ENCODE measurements around the gene ALG2.

The ALG2 gene

DNA sequence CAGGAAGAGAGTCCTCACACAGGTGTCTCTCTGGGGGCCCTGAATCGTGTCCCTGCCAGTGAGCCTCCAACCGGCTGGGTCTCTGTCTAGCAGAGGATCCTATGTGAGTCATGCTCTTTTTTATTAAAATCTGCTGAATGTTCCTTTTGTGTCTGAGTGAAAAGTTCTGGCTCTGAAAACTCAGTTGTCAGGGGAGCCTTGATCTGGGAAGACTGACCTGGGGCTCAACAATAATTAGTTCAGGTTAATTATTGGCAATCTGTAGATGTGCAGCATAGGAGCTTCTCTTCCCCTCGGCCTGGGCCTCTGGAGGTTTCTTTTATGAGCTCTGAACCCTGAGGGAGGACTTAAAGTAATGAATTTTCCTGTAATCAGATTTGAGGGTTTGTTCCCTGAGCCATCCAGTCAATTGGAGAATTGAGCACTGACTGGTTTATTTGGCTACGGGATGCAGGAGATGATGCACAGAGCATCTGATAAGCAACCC, 45.2 kb downstream of the ALG2 start:
- CTCF ChIA-PET, result interaction anchor here (0.7 to 3.9 kb wide), 3 partner anchors 8 to 1422 kb away, joined by 3 to 27 read pairs (median 4); no protein-coding TSS in a partner anchor
- Histone ChIP-seq H3K27ac (ENCODE audit: extremely low read depth, low read depth, low read length) (no peak overlapping the region), H3K4me3 (ENCODE audit: low read depth, low read length) (no peak overlapping the region), H3K36me3 (ENCODE audit: control insufficient read depth in 2 of 2, insufficient read depth in 1 of 2, low read length in 2 of 2) (no peaks in the 10 kb centered on the region), H3K9me3 (ENCODE audit: control insufficient read depth, insufficient read depth, low read depth, low read length) (no peaks in the 10 kb centered on the region), H3K4me1 (ENCODE audit: control insufficient read depth, insufficient read depth, low read length) (no peaks in the 10 kb centered on the region; the same call in 1 of the 2 replicates)
- TF ChIP-seq ZNF169 (tag by site-specific recombination; IDR thresholded peaks at IDR 0.05), result no peak
- POLR2A ChIA-PET, result no interaction called here

DNA sequence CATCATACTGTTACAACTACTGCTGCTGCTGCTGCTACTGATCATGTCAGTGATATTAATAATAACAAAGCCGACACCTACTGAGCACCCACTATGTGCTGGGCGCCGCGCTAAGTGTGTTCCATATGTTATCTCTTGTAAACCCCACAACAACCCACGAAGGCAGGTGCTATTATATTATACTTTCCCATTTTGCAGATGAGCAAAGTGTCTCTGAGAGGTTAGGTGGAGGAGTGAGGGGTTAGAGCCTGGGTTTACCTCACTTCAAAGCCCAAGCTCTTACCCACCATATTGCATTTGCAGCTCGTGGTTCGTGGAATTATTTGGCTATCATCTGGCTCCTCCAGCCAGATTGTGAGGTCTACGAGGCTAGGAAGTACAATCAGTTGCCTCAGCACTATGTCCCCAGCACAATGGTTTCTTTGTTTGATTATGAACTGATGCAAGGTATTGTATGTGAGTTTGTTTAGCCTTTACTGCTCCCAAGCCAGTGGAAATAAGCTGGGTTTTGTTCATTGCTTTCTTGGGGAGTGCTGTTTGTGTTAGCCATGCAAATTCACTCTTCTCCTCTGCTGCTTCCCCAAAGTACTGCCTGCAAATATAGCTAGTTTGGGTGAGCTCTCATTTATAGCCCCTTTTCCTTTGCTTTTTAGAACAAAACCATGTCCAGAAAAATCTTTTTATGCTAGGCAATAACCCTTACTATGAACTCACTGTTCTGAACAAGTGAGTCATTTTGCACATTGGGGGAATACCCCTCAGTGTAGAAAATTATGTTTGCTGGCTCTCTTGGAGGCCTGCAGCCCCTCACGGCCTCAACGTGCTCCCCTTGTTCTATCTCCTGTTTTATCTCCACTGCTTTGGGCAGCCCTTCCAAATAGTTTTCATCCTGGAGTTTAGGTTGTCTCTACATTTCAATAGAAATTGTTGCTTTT, 47.9 kb downstream of the ALG2 start:
- Histone ChIP-seq H3K36me3 (ENCODE audit: control insufficient read depth in 2 of 2, insufficient read depth in 1 of 2, low read length in 2 of 2) (no peaks in the 10 kb centered on the region), H3K9me3 (ENCODE audit: control insufficient read depth, insufficient read depth, low read depth, low read length) (no peaks in the 10 kb centered on the region), H3K4me3 (ENCODE audit: low read depth, low read length) (no peak overlapping the region), H3K4me1 (ENCODE audit: control insufficient read depth, insufficient read depth, low read length) (no peaks in the 10 kb centered on the region; the same call in 1 of the 2 replicates), H3K27ac (ENCODE audit: extremely low read depth, low read depth, low read length) (no peak overlapping the region)
- CTCF ChIA-PET, result interaction anchor here (0.9 to 3.9 kb wide), 2 partner anchors 9 to 11 kb away, joined by 3 to 27 read pairs; no protein-coding TSS in a partner anchor
- TF ChIP-seq ZNF133 (tag by site-specific recombination; IDR thresholded peaks at IDR 0.05) (no peak), ZNF433 (tag by site-specific recombination; IDR thresholded peaks at IDR 0.05; ENCODE audit: low read depth) (no peak), YY2 (tag by site-specific recombination; IDR thresholded peaks at IDR 0.05) (no peak), ZNF558 (tag by site-specific recombination; IDR thresholded peaks at IDR 0.05) (no peak), ZNF239 (tag by site-specific recombination; IDR thresholded peaks at IDR 0.05) (no peak), ZIC2 (tag by site-specific recombination; IDR thresholded peaks at IDR 0.05) (no peak), ZNF37A (tag by site-specific recombination; IDR thresholded peaks at IDR 0.05) (no peak), ZNF112 (tag by site-specific recombination; IDR thresholded peaks at IDR 0.05) (no peak), ZNF624 (tag by site-specific recombination; IDR thresholded peaks at IDR 0.05) (no peak), REPIN1 (tag by site-specific recombination; IDR thresholded peaks at IDR 0.05; ENCODE audit: low read depth) (no peak), ZNF544 (tag by site-specific recombination; IDR thresholded peaks at IDR 0.05) (no peak), ZNF664 (tag by site-specific recombination; IDR thresholded peaks at IDR 0.05) (no peak)
- TF ChIP-seq, protein P1, sequence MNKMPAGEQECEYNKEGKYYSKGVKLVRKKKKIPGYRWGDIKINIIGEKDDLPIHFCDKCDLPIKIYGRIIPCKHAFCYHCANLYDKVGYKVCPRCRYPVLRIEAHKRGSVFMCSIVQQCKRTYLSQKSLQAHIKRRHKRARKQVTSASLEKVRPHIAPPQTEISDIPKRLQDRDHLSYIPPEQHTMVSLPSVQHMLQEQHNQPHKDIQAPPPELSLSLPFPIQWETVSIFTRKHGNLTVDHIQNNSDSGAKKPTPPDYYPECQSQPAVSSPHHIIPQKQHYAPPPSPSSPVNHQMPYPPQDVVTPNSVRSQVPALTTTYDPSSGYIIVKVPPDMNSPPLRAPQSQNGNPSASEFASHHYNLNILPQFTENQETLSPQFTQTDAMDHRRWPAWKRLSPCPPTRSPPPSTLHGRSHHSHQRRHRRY (tag by site-specific recombination; IDR thresholded peaks at IDR 0.05), result no peak
- TF ChIP-seq, protein P2, sequence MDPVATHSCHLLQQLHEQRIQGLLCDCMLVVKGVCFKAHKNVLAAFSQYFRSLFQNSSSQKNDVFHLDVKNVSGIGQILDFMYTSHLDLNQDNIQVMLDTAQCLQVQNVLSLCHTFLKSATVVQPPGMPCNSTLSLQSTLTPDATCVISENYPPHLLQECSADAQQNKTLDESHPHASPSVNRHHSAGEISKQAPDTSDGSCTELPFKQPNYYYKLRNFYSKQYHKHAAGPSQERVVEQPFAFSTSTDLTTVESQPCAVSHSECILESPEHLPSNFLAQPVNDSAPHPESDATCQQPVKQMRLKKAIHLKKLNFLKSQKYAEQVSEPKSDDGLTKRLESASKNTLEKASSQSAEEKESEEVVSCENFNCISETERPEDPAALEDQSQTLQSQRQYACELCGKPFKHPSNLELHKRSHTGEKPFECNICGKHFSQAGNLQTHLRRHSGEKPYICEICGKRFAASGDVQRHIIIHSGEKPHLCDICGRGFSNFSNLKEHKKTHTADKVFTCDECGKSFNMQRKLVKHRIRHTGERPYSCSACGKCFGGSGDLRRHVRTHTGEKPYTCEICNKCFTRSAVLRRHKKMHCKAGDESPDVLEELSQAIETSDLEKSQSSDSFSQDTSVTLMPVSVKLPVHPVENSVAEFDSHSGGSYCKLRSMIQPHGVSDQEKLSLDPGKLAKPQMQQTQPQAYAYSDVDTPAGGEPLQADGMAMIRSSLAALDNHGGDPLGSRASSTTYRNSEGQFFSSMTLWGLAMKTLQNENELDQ (tag by site-specific recombination; IDR thresholded peaks at IDR 0.05; ENCODE audit: low read depth), result no peak
- TF ChIP-seq, protein P3, sequence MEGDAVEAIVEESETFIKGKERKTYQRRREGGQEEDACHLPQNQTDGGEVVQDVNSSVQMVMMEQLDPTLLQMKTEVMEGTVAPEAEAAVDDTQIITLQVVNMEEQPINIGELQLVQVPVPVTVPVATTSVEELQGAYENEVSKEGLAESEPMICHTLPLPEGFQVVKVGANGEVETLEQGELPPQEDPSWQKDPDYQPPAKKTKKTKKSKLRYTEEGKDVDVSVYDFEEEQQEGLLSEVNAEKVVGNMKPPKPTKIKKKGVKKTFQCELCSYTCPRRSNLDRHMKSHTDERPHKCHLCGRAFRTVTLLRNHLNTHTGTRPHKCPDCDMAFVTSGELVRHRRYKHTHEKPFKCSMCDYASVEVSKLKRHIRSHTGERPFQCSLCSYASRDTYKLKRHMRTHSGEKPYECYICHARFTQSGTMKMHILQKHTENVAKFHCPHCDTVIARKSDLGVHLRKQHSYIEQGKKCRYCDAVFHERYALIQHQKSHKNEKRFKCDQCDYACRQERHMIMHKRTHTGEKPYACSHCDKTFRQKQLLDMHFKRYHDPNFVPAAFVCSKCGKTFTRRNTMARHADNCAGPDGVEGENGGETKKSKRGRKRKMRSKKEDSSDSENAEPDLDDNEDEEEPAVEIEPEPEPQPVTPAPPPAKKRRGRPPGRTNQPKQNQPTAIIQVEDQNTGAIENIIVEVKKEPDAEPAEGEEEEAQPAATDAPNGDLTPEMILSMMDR (tag by site-specific recombination; IDR thresholded peaks at IDR 0.05), result no peak
- TF ChIP-seq, protein P4, sequence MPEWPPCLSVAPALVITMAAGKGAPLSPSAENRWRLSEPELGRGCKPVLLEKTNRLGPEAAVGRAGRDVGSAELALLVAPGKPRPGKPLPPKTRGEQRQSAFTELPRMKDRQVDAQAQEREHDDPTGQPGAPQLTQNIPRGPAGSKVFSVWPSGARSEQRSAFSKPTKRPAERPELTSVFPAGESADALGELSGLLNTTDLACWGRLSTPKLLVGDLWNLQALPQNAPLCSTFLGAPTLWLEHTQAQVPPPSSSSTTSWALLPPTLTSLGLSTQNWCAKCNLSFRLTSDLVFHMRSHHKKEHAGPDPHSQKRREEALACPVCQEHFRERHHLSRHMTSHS (tag by site-specific recombination; IDR thresholded peaks at IDR 0.05), result no peak
- POLR2A ChIA-PET, result no interaction called here
